Stimulated activated CD4-positive, alpha-beta T cell treated with anti-CD3 and anti-CD28 coated beads, TNF-alpha, amount 100 ng/mL, for 1 hour (primary cell): ENCODE data around the gene SH3RF3.

Source experiments
- DNase-seq, 3 donors: peaks; one replicate each; pipeline ENCODE4 v3.0.0-alpha.2; 2020; ENCODE audit warnings: low read depth in 3 of 3, low spot score in 1 of 3

Gene SH3RF3

DNA sequence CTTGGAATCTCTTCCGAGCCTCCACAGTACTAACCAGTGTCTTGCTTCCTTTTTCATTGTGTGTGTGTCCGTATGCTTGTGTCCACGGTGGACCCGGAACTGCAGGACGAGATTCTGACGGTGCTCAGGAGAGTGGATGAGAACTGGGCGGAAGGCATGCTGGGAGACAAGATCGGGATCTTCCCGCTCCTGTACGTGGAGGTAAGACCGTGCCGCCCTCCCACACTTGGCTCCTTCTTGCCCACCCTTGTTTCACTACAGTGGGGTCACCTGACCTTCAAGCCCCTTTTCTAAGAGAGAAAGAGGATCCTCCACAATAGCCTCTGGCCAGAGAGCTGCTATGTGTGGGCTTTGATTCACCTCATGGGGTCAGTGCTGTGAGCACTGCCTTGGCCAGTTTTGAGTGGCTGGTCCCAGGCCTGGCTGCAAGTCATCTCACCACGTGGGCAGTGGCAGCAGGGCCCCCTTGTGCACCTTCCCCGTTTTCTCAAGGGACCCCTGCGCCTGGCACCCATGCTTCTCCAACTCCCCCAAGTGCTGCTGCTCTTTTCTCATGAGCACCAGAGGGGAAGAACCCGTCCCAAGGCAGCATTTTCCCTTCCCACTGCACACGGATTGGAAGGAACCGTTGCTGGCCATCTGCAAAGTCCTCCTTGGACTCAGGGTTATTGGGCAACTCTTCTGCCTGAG lies 242.6 kb downstream of the SH3RF3 start:
- no peak for DNase-seq

DNA sequence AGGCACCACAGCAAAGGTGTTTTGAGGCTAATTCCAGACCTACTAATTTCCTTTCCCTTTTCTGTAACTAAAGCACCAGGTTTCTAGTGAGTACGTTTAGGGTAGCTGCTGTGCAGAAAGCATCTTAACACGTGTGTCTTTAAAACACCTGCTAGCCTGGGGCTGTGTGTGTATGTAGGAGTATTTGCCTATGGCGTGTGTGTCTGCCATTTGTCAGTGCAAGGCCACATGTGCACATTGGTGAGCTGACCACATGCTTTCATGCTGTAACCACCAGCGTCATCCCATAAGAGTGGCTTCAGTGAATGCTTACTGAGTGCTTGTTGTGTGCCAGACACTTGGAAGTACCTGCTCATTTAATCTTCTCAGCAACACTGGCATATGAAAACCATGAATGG lies 243.2 kb downstream of the SH3RF3 start:
- no peak for DNase-seq

DNA sequence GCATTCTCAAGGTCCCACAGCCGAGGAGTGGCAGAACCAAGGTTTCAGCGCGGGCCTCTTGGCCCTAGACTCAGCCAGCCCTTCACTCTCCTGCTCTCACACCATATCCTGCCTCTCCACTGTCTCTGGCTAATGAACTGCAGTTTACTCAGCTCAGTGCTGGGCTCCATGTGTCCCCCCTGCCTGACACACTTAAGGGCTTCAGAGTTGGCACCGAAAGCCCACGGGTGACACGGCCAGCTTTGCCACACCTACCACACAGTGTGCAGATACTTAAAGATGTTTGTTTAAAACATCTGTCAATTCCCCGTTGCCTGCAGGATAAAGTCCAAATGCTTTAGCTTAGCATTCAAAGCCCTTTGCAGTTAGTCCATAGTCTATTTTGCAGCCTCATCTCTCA lies 243.6 kb downstream of the SH3RF3 start:
- DNase-seq = no peak

DNA sequence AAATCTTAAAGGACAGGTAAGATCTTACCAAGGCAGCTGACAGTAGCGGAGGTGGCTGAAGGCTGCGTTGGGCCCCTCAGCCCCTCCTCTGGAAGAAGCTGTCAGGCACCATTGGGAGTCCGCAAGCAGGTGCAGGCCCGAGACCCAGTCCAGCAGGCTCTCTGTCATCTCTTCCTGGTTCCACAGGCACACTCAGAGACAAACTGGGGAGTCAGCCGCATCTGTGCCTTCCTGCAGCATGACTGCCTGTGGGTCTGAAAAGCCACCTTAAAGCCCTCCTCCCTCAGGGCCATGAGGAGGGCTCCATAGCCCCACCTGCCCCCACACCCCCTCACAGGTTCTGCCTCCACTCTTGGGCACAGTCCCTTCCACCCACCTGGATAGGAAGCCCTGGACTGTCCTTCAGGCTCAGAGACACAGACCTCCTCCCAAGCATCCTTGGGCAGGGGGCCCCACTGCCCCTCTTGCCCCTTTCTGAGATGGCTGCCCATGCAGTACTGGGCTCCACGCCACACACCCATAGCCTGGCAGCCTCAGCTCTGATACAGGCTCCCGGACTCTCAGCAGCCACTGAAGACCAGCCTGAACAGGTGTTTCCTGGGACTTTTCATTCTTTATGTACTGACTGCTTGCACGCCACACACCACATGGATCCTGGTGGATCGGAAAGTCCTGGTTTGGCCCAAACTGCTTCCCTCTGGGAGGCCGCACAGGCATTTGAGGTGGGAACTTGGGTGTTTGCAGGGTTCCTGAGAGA lies 245.0 kb downstream of the SH3RF3 start:
- no peak for DNase-seq

DNA sequence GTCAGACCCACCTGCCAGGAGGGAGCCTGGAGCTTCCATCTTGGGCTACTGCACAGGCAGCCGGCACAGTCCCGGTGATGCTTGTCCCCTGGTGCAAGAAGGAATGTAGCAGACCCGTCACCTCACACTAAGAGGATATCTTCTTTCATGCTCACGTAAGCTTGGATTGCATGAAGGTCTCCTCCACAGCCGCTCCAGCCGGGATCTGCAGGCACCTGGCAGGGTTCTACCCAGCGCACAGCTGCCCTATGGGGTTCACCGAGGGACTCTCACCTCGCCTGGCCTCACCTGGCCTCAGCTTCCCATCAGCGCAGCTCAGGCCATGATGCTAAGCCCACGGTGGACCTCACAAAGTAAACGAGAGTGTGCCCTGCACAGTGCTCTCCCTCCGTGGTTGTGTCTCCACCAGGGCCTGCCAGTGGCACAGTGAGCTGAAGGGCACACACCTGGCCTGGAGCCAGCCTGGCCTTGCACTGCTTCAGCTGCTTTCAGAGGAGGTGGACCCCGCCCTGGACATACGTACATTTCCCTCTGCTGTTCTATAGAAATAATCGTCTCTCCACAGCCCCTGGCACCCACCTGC lies 245.6 kb downstream of the SH3RF3 start:
- no peak for DNase-seq

DNA sequence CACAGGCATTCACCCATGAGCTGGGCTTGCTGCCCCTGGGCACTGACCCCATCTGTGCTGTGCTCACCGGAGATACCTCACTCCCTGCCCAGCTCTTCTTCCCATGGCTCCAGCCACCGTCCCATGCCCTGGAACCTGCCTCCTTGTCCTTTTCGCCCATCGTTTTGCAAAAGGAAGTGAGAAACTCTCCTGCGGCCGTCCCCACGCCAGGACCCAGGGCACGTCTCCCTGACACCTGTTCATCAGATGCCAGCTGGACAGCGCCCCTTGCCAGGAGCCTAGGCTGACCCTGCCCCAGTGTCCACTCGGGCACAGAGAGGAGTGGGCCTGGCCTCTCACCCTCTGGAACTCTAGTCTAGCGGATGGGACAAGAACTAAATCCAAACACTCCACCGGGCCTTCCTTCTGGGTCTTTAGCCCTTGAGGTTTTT lies 246.1 kb downstream of the SH3RF3 start:
- DNase-seq = no peak

DNA sequence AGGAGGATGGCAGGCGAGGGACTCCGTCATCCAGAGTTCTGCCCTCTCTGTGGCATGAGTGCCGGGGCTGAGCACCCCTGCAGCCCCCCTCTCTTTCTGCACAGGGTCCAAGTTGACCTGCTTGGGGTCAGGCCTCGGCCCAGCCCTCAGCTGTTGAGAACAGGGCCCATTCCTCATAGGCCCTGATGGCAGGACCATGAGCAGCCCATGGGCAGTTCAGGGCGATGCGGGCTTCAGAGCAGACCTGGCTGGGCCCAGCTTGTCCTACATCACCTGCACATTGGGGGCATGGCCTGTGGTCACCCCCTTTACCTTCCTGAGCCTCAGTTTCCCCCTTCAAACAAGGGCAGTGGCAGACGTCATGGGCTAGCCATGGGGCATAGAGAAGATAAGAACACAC lies 246.7 kb downstream of the SH3RF3 start:
- DNase-seq = no peak

DNA sequence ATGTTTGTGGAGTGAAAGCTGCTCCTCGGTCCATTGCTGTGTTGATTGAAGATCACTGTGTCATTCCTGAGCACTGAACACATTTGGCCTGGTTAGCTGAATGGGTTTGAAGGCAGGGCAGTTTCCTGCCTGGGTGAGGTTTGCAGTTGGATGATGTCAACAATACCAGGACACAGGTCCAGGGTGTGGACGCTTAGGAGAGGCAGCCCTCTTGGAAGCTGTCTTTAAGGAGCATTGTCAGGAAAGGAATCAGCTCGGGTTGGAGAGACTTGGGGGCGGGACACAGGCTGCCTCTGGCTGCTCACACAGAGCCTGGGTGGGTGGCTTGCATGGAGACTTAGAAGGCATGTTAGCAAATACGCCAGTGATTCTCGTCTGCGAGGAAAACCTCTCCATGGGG lies 247.1 kb downstream of the SH3RF3 start:
- no peak for DNase-seq

DNA sequence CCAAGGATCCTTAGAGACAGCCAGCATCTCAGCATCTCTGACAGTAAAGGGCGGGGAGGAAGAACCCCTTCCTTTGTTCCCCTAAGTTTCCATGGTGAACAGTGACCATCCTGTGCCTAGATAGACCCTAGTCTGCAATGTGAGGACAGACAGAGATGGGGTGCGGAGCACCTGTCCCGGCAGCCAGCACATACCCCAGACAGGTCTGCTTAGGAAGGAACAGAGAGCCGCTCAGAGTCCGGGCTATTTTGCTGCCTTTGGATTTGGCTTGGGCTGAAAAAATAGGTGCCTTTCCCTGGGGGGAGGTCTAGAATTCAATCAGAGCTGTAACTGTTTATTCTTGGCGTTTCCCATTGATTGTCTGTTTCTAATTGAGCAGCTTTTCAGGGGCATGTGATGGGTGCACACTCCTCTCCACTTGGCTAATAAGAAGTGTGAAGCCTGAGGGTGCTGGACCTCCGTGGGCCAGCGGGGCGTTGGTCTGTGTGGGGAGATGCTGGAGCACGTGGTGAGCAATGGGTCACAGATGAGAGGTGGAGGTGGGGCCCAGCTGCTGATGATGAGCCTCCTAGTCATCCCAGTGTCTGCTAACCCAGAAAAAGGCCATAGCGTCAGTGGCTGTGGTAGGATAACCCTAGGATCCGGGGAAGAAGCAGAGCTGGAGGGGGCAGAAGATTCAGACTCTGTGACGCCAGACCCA lies 247.9 kb downstream of the SH3RF3 start:
- DNase-seq = no peak

DNA sequence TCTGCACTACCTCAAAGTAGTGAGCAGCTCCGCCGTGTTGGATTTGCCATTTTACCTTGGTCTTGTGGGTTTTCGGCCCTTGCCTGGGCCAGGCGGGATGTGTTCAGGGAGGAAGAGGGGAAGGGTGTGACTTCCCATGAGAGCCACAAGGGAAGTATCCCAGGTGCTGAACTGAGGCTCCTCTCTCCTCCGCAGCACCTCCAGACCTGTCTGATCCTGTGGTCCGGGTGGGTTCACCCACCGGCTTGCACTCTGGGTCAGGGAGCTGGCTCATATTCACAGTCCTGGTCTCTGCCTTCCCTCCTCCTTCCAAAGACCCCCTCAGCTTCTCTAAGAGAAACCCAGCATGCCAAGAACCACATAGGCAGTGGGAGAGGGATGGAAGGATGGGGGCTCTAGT lies 249.0 kb downstream of the SH3RF3 start:
- no peak for DNase-seq

DNA sequence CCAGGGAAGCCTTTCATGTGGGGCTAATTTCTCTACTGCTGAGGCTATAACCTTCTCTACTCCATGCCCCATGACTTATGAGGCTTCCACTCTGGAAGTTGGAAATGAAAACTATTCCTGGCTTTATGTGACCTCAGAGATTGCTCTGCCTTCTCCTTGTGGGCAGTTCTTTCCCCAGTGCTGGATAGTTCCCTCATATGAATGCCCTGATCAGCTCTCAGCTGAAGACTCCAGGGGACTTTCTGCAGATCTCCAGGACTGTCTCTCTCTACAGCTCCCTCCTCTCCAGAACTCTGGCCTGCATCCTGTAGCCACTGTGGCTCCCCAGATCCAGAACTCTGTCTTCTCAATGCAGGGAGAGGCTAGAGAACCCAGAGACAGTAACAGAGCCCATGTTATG lies 249.7 kb downstream of the SH3RF3 start:
- no peak for DNase-seq

DNA sequence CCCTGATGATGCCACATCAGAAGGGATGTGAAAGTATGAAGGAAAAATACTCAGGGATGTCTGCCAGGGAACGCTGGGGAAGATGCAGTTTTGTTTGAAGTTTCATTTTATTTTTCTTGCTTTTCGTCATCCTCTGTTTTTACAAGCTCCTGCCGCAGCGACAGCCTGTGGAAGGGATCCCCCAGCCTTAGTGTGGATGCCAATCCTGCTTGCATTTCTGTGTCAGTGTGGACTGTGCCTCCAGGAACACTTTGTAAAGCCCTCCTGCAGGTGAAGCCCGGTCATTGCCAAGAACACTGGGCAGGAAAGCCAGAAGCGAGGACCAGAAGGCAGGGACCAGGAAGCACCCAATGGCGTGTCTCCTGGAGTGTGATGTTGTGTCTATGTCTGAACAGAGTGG lies 250.5 kb downstream of the SH3RF3 start:
- DNase-seq = no peak

DNA sequence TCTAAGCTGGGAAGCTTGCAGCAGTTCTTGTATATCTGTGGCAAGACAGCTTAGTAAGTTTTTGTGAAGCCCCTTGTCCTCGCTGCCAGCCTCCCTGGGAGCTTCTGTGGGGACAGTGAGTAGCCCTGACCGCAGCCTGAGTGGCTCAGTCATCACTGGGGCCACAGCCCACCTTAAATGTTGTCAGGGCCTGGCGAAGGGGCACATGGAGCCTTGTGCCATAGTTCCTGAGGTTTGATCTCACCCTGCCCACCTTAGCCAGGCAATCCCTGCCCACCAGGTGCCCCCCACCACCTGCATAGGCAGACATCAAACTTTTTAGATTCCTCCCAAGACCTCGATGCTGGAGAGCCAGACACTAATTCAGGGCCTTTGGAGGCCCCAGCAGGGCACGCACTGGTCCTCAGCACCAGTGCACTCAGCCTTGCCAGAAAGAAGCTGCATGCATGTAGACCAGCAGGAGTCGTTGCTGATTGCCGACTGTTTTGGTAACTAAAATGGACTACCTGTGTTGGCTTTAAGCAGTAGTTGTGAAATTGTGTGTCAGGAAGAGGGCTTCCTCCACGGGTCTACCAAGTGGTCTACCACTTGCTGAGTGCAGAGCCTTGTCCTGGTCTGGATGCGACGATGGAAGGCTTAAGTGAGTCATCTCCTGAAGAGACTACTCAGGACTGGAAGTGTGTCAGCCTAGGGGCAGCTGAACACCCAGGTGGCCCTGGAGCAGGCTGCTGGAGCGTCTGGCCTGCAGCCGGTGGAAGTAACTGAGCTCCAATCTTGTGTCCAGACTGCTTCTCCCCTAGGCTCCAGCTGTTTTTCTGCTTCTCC lies 251.7 kb downstream of the SH3RF3 start:
- DNase-seq = no peak

DNA sequence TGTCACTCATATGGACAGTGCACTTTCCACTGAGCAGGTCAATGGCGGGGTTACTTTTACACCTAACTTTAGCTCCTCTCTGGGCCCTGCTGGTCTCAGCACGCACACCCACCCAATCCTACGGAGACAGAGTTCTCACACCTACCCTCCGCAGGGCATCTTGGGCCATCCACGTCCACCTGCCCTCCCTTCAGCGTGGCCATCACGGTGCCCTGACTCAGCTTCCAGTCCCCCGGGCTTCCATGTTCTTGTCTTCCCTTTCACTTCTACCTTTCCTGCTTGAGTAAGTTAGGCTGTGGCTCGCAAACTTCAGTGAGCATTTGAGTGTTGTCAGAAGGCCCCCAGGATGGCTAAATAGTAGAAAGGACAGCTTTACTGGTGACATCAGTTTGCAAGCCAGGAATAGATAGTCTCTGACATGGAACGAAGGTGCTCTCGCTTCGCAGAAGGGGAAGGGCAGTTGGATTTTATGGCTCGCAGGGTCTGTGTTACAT lies 252.4 kb downstream of the SH3RF3 start:
- no peak for DNase-seq

DNA sequence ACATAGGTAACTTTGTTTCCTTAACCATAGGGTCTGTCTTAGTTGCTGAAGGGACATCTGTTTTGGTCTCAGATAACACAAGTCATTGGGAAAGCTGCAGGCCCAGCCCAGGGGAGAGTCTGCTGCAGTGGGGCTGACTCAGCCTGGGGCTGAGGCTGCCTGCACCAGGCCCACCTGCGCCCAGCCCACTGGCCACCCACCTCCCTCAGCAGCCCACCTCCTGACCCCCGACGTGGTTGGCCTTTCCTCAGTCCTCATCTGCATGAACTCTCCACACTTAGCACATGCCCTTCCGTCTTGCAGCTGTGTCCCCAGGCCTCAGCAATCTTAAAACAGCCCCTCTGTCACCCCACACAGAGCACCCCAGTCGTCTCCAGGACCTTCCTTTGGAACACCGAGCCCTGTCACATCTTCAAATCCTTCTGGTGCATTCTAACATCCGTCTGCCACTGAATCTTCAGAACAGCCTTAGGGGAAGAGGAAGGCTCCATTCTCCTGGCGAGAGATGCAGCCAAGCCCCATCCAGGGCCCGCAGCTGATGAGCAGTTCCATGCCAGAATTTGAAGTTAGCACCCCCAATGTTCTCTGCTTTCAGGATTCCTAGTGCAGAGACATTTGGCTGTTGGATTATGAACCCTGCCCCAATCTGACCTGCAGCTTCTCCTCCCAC lies 253.4 kb downstream of the SH3RF3 start:
- DNase-seq = no peak

DNA sequence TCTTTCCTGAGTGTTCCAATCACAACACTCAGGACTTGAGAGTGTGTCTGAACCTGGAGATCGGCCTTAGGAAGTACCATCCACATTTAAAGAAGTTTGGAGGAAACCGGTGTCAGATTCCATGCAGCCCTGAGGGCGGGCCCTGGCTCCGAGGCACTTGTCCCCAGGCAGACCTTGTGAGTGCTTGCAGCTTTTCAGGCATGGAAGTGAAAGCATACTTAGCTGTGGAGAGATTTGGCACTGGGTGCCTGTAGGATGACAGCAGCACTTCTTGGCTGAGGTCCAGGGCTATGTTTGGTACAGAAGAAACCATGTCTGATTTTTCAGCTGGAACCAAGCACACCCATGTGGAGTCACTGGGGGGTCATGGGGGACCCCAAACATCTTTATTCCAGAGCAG lies 253.9 kb downstream of the SH3RF3 start:
- no peak for DNase-seq

DNA sequence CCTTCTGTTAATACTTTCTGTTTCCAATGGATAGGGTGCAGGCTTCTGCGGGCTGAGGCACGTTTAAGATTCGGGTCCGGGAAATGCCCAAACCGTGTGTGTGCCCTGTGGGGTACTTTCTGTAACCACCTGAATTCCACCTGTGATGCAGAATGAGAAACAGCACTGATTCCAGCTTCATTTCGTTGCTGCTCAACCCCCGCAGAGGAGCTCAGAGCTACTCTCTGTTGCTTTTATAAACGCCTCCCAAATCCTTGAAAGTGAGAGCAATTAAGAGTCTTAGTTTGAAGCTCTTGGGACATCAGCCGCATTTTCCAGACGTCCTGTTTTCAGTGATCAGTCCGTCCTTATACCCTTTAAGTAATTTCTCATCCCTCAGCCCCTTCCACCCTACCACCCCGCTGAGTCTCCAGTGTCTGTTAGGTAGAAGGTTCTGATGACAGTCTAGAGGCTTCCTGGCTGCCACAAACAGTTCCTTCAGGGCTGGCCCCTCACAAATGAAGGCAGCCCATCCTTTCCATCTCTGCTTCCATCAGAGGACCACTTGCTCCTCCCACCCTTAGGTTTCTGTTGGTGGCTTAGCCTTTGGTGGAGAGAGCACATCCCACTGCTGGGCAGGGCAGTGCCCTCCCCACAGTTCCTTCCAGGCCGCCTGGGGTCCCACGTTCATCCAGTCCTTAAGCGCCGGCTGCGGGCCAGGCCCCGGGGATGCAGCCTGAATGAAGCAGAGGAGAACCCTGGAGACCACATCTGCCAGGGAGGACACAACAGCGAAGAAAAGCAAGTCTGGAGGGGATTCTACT lies 254.7 kb downstream of the SH3RF3 start:
- DNase-seq = no peak

DNA sequence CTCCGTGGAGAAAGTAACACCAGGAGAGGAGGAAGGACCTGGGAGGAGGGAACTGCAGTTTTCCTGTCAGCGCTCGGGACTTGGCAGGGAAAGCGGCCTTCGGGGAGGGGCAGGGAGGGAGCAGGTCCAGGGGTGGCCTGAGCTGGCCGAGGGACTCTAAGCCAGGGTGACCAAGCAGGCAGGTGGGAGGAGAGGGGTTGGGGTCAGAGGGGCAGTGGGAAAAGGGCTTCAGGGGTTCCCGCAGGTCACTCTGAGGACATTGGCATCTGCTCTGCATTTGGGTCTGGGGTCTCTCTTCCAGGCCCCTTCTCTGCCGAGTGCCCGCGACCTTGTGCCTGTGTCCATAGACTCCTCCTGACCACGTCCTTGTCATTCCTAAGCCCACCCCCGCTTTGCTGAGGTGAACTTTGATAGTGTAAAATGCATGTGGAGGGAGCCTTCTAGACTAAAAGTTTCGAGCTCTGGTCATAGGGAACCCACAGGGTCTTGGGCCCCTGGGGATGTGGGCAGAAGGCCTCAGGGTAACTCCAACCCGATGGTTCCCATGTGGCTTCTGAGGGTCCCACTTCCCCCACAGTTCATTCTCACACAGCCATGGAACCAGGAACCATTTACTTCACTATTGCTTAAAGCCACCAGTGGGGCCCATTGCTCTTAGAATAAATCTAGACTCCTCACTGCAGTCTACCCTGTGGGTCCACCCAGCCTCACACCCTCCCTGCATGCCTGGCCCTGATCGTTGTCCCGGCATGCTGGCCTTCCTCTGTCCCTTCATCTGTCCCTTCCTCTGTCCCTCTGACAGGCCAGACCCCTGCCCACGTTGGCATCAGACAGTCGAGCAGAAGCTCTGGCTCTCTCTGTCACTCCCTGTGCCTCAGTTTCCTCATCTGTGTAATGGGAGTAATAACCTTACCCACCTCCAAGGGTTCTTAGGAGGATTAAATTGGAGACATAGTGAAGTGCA lies 255.6 kb downstream of the SH3RF3 start:
- no peak for DNase-seq
